ENCODE results near the gene PLCH1.

Gene PLCH1

GRCh38 chr3:155444771-155445170 is 300.1 kb downstream of the PLCH1 start:
- H3K9ac ChIP-seq (ENCODE audit: low read length) = no peak overlapping the region
- no peak overlapping the region for H3K4me3 ChIP-seq (ENCODE audit: low read length)
- H3K4me1 ChIP-seq (ENCODE audit: control insufficient read depth, low read depth, low read length) = no peaks in the 10 kb centered on the region

GRCh38 chr3:155443815-155444214 is 301.1 kb downstream of the PLCH1 start:
- Histone ChIP-seq H3K4me1 (ENCODE audit: control insufficient read depth, low read depth, low read length) (no peaks in the 10 kb centered on the region), H3K27ac (ENCODE audit: low read length) (no peak overlapping the region), H3K9ac (ENCODE audit: low read length) (no peak overlapping the region), H3K4me3 (ENCODE audit: low read length) (no peak overlapping the region), H3K36me3 (ENCODE audit: control insufficient read depth, low read depth, low read length) (no peaks in the 10 kb centered on the region), H3K27me3 (ENCODE audit: control insufficient read depth, insufficient read depth, low read length) (no peaks in the 10 kb centered on the region), H3K9me3 (ENCODE audit: control insufficient read depth, low read depth, low read length) (no peaks in the 10 kb centered on the region)

More at GRCh38 chr3:155444771-155445170, 300.1 kb downstream of the PLCH1 start:
- Histone ChIP-seq H3K36me3 (ENCODE audit: control insufficient read depth, low read depth, low read length) (no peaks in the 10 kb centered on the region), H3K9me3 (ENCODE audit: control insufficient read depth, low read depth, low read length) (no peaks in the 10 kb centered on the region), H3K27ac (ENCODE audit: low read length) (no peak overlapping the region), H3K27me3 (ENCODE audit: control insufficient read depth, insufficient read depth, low read length) (no peaks in the 10 kb centered on the region)

GRCh38 chr3:155442072-155442471 is 302.8 kb downstream of the PLCH1 start:
- Histone ChIP-seq H3K9me3 (ENCODE audit: control insufficient read depth, low read depth, low read length) (no peaks in the 10 kb centered on the region), H3K27ac (ENCODE audit: low read length) (no peak overlapping the region), H3K36me3 (ENCODE audit: control insufficient read depth, low read depth, low read length) (no peaks in the 10 kb centered on the region), H3K9ac (ENCODE audit: low read length) (no peak overlapping the region), H3K4me3 (ENCODE audit: low read length) (no peak overlapping the region), H3K27me3 (ENCODE audit: control insufficient read depth, insufficient read depth, low read length) (no peaks in the 10 kb centered on the region), H3K4me1 (ENCODE audit: control insufficient read depth, low read depth, low read length) (no peaks in the 10 kb centered on the region)

GRCh38 chr3:155441506-155441905 is 303.4 kb downstream of the PLCH1 start:
- H3K36me3 ChIP-seq (ENCODE audit: control insufficient read depth, low read depth, low read length) = no peaks in the 10 kb centered on the region
- no peaks in the 10 kb centered on the region for H3K27me3 ChIP-seq (ENCODE audit: control insufficient read depth, insufficient read depth, low read length)
- no peak overlapping the region for H3K9ac ChIP-seq (ENCODE audit: low read length)
- H3K9me3 ChIP-seq (ENCODE audit: control insufficient read depth, low read depth, low read length) = no peaks in the 10 kb centered on the region
- no peaks in the 10 kb centered on the region for H3K4me1 ChIP-seq (ENCODE audit: control insufficient read depth, low read depth, low read length)
- H3K27ac ChIP-seq (ENCODE audit: low read length) = no peak overlapping the region
- no peak overlapping the region for H3K4me3 ChIP-seq (ENCODE audit: low read length)

GRCh38 chr3:155441026-155441425 is 303.8 kb downstream of the PLCH1 start:
- Histone ChIP-seq H3K9me3 (ENCODE audit: control insufficient read depth, low read depth, low read length) (no peaks in the 10 kb centered on the region), H3K4me1 (ENCODE audit: control insufficient read depth, low read depth, low read length) (no peaks in the 10 kb centered on the region), H3K27ac (ENCODE audit: low read length) (no peak overlapping the region)

GRCh38 chr3:155435821-155436220 is 309.1 kb downstream of the PLCH1 start:
- Histone ChIP-seq H3K4me3 (ENCODE audit: low read length) (no peak overlapping the region), H3K9me3 (ENCODE audit: control insufficient read depth, low read depth, low read length) (no peaks in the 10 kb centered on the region), H3K27me3 (ENCODE audit: control insufficient read depth, insufficient read depth, low read length) (no peaks in the 10 kb centered on the region), H3K4me1 (ENCODE audit: control insufficient read depth, low read depth, low read length) (no peaks in the 10 kb centered on the region), H3K36me3 (ENCODE audit: control insufficient read depth, low read depth, low read length) (no peaks in the 10 kb centered on the region), H3K27ac (ENCODE audit: low read length) (no peak overlapping the region), H3K9ac (ENCODE audit: low read length) (no peak overlapping the region)

More at GRCh38 chr3:155441026-155441425, 303.8 kb downstream of the PLCH1 start:
- H3K36me3 ChIP-seq (ENCODE audit: control insufficient read depth, low read depth, low read length) = no peaks in the 10 kb centered on the region
- no peak overlapping the region for H3K4me3 ChIP-seq (ENCODE audit: low read length)
- H3K9ac ChIP-seq (ENCODE audit: low read length) = no peak overlapping the region
- no peaks in the 10 kb centered on the region for H3K27me3 ChIP-seq (ENCODE audit: control insufficient read depth, insufficient read depth, low read length)

GRCh38 chr3:155431856-155432570 is 312.9 kb downstream of the PLCH1 start:
- no peak overlapping the region for H3K9ac ChIP-seq (ENCODE audit: low read length)
- no peak overlapping the region for H3K4me3 ChIP-seq (ENCODE audit: low read length)

GRCh38 chr3:155428563-155428962 is 316.3 kb downstream of the PLCH1 start:
- Histone ChIP-seq H3K4me1 (ENCODE audit: control insufficient read depth, low read depth, low read length) (peaks cover 9% of the 10 kb centered on the region), H3K4me3 (ENCODE audit: low read length) (no peak overlapping the region), H3K27ac (ENCODE audit: low read length) (no peak overlapping the region), H3K27me3 (ENCODE audit: control insufficient read depth, insufficient read depth, low read length) (no peaks in the 10 kb centered on the region), H3K36me3 (ENCODE audit: control insufficient read depth, low read depth, low read length) (no peaks in the 10 kb centered on the region), H3K9me3 (ENCODE audit: control insufficient read depth, low read depth, low read length) (peaks cover 7% of the 10 kb centered on the region), H3K9ac (ENCODE audit: low read length) (no peak overlapping the region)

More at GRCh38 chr3:155431856-155432570, 312.9 kb downstream of the PLCH1 start:
- Histone ChIP-seq H3K27me3 (ENCODE audit: control insufficient read depth, insufficient read depth, low read length) (no peaks in the 10 kb centered on the region), H3K9me3 (ENCODE audit: control insufficient read depth, low read depth, low read length) (no peaks in the 10 kb centered on the region), H3K4me1 (ENCODE audit: control insufficient read depth, low read depth, low read length) (no peaks in the 10 kb centered on the region), H3K36me3 (ENCODE audit: control insufficient read depth, low read depth, low read length) (no peaks in the 10 kb centered on the region), H3K27ac (ENCODE audit: low read length) (no peak overlapping the region)

- H3K9ac ChIP-seq (ENCODE audit: low read length) = no peak overlapping the region
- peaks cover 14% of the 10 kb centered on the region for H3K4me1 ChIP-seq (ENCODE audit: control insufficient read depth, low read depth, low read length)
- H3K9me3 ChIP-seq (ENCODE audit: control insufficient read depth, low read depth, low read length) = peaks cover 7% of the 10 kb centered on the region
- no peak overlapping the region for H3K27ac ChIP-seq (ENCODE audit: low read length)
- no peaks in the 10 kb centered on the region for H3K36me3 ChIP-seq (ENCODE audit: control insufficient read depth, low read depth, low read length)
- H3K4me3 ChIP-seq (ENCODE audit: low read length) = no peak overlapping the region
- no peaks in the 10 kb centered on the region for H3K27me3 ChIP-seq (ENCODE audit: control insufficient read depth, insufficient read depth, low read length)
Measured at GRCh38 chr3:155426524-155427230, 318.2 kb downstream of the PLCH1 start.

GRCh38 chr3:155425396-155425795 is 319.5 kb downstream of the PLCH1 start:
- H3K9me3 ChIP-seq (ENCODE audit: control insufficient read depth, low read depth, low read length) = peaks cover 7% of the 10 kb centered on the region
- H3K4me1 ChIP-seq (ENCODE audit: control insufficient read depth, low read depth, low read length) = peaks cover 27% of the 10 kb centered on the region
- H3K9ac ChIP-seq (ENCODE audit: low read length) = no peak overlapping the region

GRCh38 chr3:155424323-155424710 is 320.6 kb downstream of the PLCH1 start:
- Histone ChIP-seq H3K27ac (ENCODE audit: low read length) (no peak overlapping the region), H3K9ac (ENCODE audit: low read length) (no peak overlapping the region), H3K4me1 (ENCODE audit: control insufficient read depth, low read depth, low read length) (peaks cover 28% of the 10 kb centered on the region), H3K4me3 (ENCODE audit: low read length) (no peak overlapping the region), H3K36me3 (ENCODE audit: control insufficient read depth, low read depth, low read length) (no peaks in the 10 kb centered on the region), H3K27me3 (ENCODE audit: control insufficient read depth, insufficient read depth, low read length) (no peaks in the 10 kb centered on the region), H3K9me3 (ENCODE audit: control insufficient read depth, low read depth, low read length) (peaks cover 7% of the 10 kb centered on the region)

More at GRCh38 chr3:155425396-155425795, 319.5 kb downstream of the PLCH1 start:
- Histone ChIP-seq H3K36me3 (ENCODE audit: control insufficient read depth, low read depth, low read length) (no peaks in the 10 kb centered on the region), H3K27ac (ENCODE audit: low read length) (no peak overlapping the region), H3K27me3 (ENCODE audit: control insufficient read depth, insufficient read depth, low read length) (no peaks in the 10 kb centered on the region), H3K4me3 (ENCODE audit: low read length) (no peak overlapping the region)

Measured in iPS-18a (cell line).